ENCODE data around the gene MYL4. TPM values are rescaled to one million over a fixed set of nuclear protein-coding genes. Genes with fewer than 3 reads are reported as not detected.

The MYL4 gene
- polyA plus RNA-seq, 1 of the 3 experiments (the other 2 are of a cell fraction) = not detected

- TF ChIP-seq, protein P1, sequence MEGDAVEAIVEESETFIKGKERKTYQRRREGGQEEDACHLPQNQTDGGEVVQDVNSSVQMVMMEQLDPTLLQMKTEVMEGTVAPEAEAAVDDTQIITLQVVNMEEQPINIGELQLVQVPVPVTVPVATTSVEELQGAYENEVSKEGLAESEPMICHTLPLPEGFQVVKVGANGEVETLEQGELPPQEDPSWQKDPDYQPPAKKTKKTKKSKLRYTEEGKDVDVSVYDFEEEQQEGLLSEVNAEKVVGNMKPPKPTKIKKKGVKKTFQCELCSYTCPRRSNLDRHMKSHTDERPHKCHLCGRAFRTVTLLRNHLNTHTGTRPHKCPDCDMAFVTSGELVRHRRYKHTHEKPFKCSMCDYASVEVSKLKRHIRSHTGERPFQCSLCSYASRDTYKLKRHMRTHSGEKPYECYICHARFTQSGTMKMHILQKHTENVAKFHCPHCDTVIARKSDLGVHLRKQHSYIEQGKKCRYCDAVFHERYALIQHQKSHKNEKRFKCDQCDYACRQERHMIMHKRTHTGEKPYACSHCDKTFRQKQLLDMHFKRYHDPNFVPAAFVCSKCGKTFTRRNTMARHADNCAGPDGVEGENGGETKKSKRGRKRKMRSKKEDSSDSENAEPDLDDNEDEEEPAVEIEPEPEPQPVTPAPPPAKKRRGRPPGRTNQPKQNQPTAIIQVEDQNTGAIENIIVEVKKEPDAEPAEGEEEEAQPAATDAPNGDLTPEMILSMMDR (IDR thresholded peaks at IDR 0.05) = no peak
- no peak for TF ChIP-seq RFX5 (IDR thresholded peaks at IDR 0.05; ENCODE audit: low read length)
- TF ChIP-seq SIN3A (IDR thresholded peaks at IDR 0.05; ENCODE audit: borderline replicate concordance, low read depth, low read length) = no peak
- no peak for TF ChIP-seq FOXM1 (IDR thresholded peaks at IDR 0.05; ENCODE audit: low read depth)
- no peak for TF ChIP-seq EP300 (IDR thresholded peaks at IDR 0.05; ENCODE audit: borderline replicate concordance in 1 of 2, low read depth in 1 of 2, low read length in 1 of 2)
- no peak for TF ChIP-seq JUND (IDR thresholded peaks at IDR 0.05)
Measured at GRCh38 chr17:47239619-47239966, 30.4 kb downstream of the MYL4 start (continued).

DNA sequence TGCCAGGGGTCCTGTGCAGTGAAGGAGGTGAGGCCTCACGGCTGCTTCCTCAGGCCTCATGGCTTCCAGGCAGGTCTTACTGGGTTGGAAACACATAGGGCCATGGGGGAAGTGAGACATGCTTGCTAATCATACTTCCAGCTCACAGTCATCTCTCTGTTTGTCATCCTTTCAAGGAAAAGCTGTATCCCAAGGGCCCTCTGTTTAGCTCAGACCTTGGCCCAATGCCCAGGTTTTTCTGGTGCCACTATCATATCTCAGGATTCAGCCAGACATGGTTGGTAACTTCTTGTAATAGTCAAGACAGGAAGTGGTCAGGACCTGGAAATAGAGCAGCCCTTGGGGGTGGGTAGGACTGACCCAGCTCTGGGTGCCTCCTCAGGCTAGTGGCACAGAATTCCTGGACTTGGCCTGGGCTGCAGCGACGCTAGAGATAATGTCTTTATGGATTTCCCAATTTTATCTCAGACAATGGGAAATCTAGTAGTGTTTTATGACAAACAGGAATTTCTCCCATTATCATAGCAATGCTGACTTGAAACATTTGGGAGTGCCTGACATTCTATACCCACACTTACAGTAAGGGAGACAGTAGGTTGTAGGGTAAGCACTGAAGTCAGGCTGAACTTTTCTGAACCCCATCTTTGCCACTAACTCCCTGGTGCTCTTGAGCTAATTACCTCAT is 31.0 kb downstream of the MYL4 start:
- no peaks in the 10 kb centered on the region for H3K36me3 ChIP-seq (replicated peaks in 1 of 2; ENCODE audit: control insufficient read depth in 1 of 2, insufficient read depth in 2 of 2, low read length in 1 of 2)
- H3K9me2 ChIP-seq = no peaks in the 10 kb centered on the region
- H3K79me2 ChIP-seq (ENCODE audit: insufficient read depth) = no peaks in the 10 kb centered on the region
- peaks cover 24% of the 10 kb centered on the region for H3F3A ChIP-seq (replicated peaks; ENCODE audit: insufficient read depth)
- H3K27me3 ChIP-seq (ENCODE audit: insufficient read depth) = no peaks in the 10 kb centered on the region
- no peak overlapping the region for H3K4me3 ChIP-seq (ENCODE audit: low read depth in 2 of 2, low read length in 1 of 2)
- ChIA-PET POLR2A (interaction anchor here (0.9 kb wide), 1 partner anchor 48 kb away, joined by 3 read pairs; no protein-coding TSS in a partner anchor), CTCF (interaction anchor here (1.2 to 8.7 kb wide), 5 partner anchors 10 to 375 kb away, joined by 3 to 71 read pairs (median 10); partner anchors contain the start of genes EFCAB13 and ITGB3)
- peak overlapping the region; percentile 39 for H3K4me2 ChIP-seq
- DNase-seq = peak; percentile 77
- peak overlapping the region; percentile 79 for H2AFZ ChIP-seq (ENCODE audit: low read depth)
- peak overlapping the region; percentile 56 for H3K9ac ChIP-seq
- no peaks in the 10 kb centered on the region for H3K9me3 ChIP-seq
- H3K27ac ChIP-seq (ENCODE audit: low read depth in 2 of 2, low read length in 1 of 2) = peak overlapping the region; percentile 82 to 91
- WGBS (ENCODE audit: low lambda C conversion rate) = 14% methylated on average over 3 of the region's 3 CpGs
- H4K20me1 ChIP-seq (ENCODE audit: insufficient read depth) = no peaks in the 10 kb centered on the region
- peaks cover 15% of the 10 kb centered on the region in 2 experiments for H3K4me1 ChIP-seq (ENCODE audit: control insufficient read depth in 1 of 2, insufficient read depth in 2 of 2, low read depth in 1 of 2, low read length in 1 of 2)
- TF ChIP-seq, protein P2, sequence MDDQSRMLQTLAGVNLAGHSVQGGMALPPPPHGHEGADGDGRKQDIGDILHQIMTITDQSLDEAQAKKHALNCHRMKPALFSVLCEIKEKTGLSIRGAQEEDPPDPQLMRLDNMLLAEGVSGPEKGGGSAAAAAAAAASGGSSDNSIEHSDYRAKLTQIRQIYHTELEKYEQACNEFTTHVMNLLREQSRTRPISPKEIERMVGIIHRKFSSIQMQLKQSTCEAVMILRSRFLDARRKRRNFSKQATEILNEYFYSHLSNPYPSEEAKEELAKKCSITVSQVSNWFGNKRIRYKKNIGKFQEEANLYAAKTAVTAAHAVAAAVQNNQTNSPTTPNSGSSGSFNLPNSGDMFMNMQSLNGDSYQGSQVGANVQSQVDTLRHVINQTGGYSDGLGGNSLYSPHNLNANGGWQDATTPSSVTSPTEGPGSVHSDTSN (IDR thresholded peaks at IDR 0.05) = peak; percentile 84
- TF ChIP-seq USF1 (IDR thresholded peaks at IDR 0.05; ENCODE audit: borderline replicate concordance, low read depth) = 0 out of 2 replicates have a peak, but pooled peaks have one; percentile 49
- no peak for TF ChIP-seq EZH2phosphoT487 (IDR thresholded peaks at IDR 0.05; ENCODE audit: borderline replicate concordance, low read depth)
- peak; percentile 80 for TF ChIP-seq POLR2AphosphoS5 (IDR thresholded peaks at IDR 0.05; ENCODE audit: low read depth, low read length)
- TF ChIP-seq RFX5 (IDR thresholded peaks at IDR 0.05; ENCODE audit: low read length) = no peak
- no peak for TF ChIP-seq RAD21 (IDR thresholded peaks at IDR 0.05; ENCODE audit: low read length)
- TF ChIP-seq YY1 (IDR thresholded peaks at IDR 0.05; ENCODE audit: low read depth) = 0 out of 2 replicates have a peak, but pooled peaks have one; percentile 60
- no peak for TF ChIP-seq USF2 (IDR thresholded peaks at IDR 0.05; ENCODE audit: borderline replicate concordance, low read depth, low read length)
- TF ChIP-seq, protein P3, sequence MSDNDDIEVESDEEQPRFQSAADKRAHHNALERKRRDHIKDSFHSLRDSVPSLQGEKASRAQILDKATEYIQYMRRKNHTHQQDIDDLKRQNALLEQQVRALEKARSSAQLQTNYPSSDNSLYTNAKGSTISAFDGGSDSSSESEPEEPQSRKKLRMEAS (IDR thresholded peaks at IDR 0.05; ENCODE audit: low read depth) = peak; percentile 93
- TF ChIP-seq RXRA (IDR thresholded peaks at IDR 0.05; ENCODE audit: borderline replicate concordance, low read depth) = peak; percentile 95; the same call in 1 of the 2 replicates
- no peak for TF ChIP-seq TAF1 (IDR thresholded peaks at IDR 0.05; ENCODE audit: borderline replicate concordance, low read depth, low read length)
- TF ChIP-seq FOXM1 (IDR thresholded peaks at IDR 0.05; ENCODE audit: low read depth) = peak; percentile 79; the same call in 1 of the 2 replicates
- no peak for TF ChIP-seq RCOR1 (IDR thresholded peaks at IDR 0.05; ENCODE audit: low read length)
- TF ChIP-seq TCF12 (IDR thresholded peaks at IDR 0.05) = peak; percentile 94
- TF ChIP-seq EP300 (IDR thresholded peaks at IDR 0.05; ENCODE audit: borderline replicate concordance in 1 of 2, low read depth in 1 of 2, low read length in 1 of 2) = peak in 1 of 2 experiments; percentile 92; a peak in 2 of 4 replicates
- peak; percentile 65; the same call in 1 of the 2 replicates for TF ChIP-seq SIN3A (IDR thresholded peaks at IDR 0.05; ENCODE audit: borderline replicate concordance, low read depth, low read length)
- TF ChIP-seq REST (IDR thresholded peaks at IDR 0.05; ENCODE audit: low read depth, low read length) = peak; percentile 71
- peak; percentile 76 for TF ChIP-seq ELF1 (IDR thresholded peaks at IDR 0.05)
- TF ChIP-seq MXI1 (IDR thresholded peaks at IDR 0.05; ENCODE audit: low read depth, low read length) = no peak
- TF ChIP-seq FOXJ3 (CRISPR knock-in tag; IDR thresholded peaks at IDR 0.05) = peak; percentile 33; the same call in 1 of the 2 replicates
